Adrenal gland (tissue), 5 donors: Measurements from ENCODE around the gene NECTIN1.

Experiments
- CTCF ChIP-seq, 6 experiments: fragments of 450-650 bp in 4 of 6; fragments of 200-600 bp in 2 of 6; sonication (generic) in 1 of 6; IDR thresholded peaks; 1 replicate in 5 of 6; 2 replicates in 1 of 6; pipeline versions ENCODE4 v1.5.1 to v1.8.0; 2016 to 2021; ENCODE audit warnings: antibody characterized with exemption in 6 of 6, mild to moderate bottlenecking in 2 of 6, moderate library complexity in 1 of 6
- POLR2A ChIP-seq, 2 donors: fragments of 450-650 bp; IDR thresholded peaks; one replicate each; pipeline ENCODE4 v1.6.1; 2017; ENCODE audit warnings: antibody characterized with exemption in 2 of 2, mild to moderate bottlenecking in 2 of 2, moderate library complexity in 1 of 2
- donor health status: DM: no; HTN: no; CAD: no.

GRCh38 chr11:119664701-119665420, 64.1 kb downstream of the NECTIN1 start:
- TF ChIP-seq CTCF (IDR thresholded peaks at IDR 0.05) (no peak), POLR2A (IDR thresholded peaks at IDR 0.05) (no peak)
